Tibial nerve (tissue), 4 donors: ENCODE data around the gene PSAPL1. TPM values are rescaled to one million over a fixed set of nuclear protein-coding genes. Genes with fewer than 3 reads are reported as not detected.

Experiments used
- DNase-seq, 2 donors: peaks; one replicate each; pipeline ENCODE4 v3.0.0-alpha.2; 2019; ENCODE audit warnings: low spot score in 2 of 2
- H3K27ac ChIP-seq, 4 donors: fragments of 200-600 bp; sonication (generic) in 3 of 4; one replicate each; pipeline ENCODE4 v1.5.1; 2017 to 2019; ENCODE audit warnings: mild to moderate bottlenecking in 1 of 4
- H3K27me3 ChIP-seq, 2 donors: fragments of 200-600 bp; sonication (generic) in 1 of 2; one replicate each; pipeline versions ENCODE4 v1.5.1 to v1.6.0; 2017 to 2019
- H3K36me3 ChIP-seq, 3 donors: fragments of 200-600 bp; sonication (generic); one replicate each; pipeline ENCODE4 v1.5.1; 2018 to 2019
- H3K4me1 ChIP-seq, 4 donors: fragments of 200-600 bp; sonication (generic) in 3 of 4; one replicate each; pipeline ENCODE4 v1.5.1; 2017 to 2019
- H3K4me3 ChIP-seq, 4 donors: fragments of 200-600 bp; sonication (generic) in 3 of 4; one replicate each; pipeline ENCODE4 v1.5.1; 2017 to 2019; ENCODE audit warnings: mild to moderate bottlenecking in 1 of 4, moderate library complexity in 1 of 4
- H3K9me3 ChIP-seq, 4 donors: fragments of 200-600 bp; sonication (generic) in 3 of 4; one replicate each; pipeline ENCODE4 v1.5.1; 2017 to 2019
- CTCF ChIP-seq, 5 experiments: fragments of 200-600 bp in 3 of 5; fragments of 450-650 bp in 2 of 5; sonication (generic) in 3 of 5; IDR thresholded peaks; one replicate each; pipeline ENCODE4 v1.5.1; 2016 to 2019; ENCODE audit warnings: antibody characterized with exemption in 5 of 5, mild to moderate bottlenecking in 3 of 5, moderate library complexity in 2 of 5
- EP300 ChIP-seq, 2 donors: sonication (generic); formaldehyde crosslinking; IDR thresholded peaks; one replicate each; pipeline ENCODE4 v1.6.1; 2017; ENCODE audit warnings: antibody characterized with exemption in 2 of 2, mild to moderate bottlenecking in 1 of 2
- POLR2A ChIP-seq, 2 donors: fragments of 450-650 bp; IDR thresholded peaks; one replicate each; pipeline ENCODE4 v1.6.1; 2017; ENCODE audit warnings: antibody characterized with exemption in 2 of 2, mild to moderate bottlenecking in 2 of 2, moderate library complexity in 2 of 2
- WGBS, 2 donors: methylation state at CpG; one replicate each; pipeline ENCODE4 v1.1.5; 2018; 5-methylcytosine and 5-hydroxymethylcytosine counted together
- total RNA-seq, 4 donors: library from RNA; depleted of rRNA; stranded (reverse); fragments of >200 nt; gene quantifications; one replicate each; pipeline ENCODE4 v1.1.0, GENCODE V29; 2016

Gene PSAPL1
- total RNA-seq, 4 donors from 2014 or later = under 0.01 to 0.22 TPM; not detected in 2

- no peaks in the 10 kb centered on the region for H3K9me3 ChIP-seq
- TF ChIP-seq EP300 (IDR thresholded peaks at IDR 0.05) (no peak), CTCF (IDR thresholded peaks at IDR 0.05) (no peak), POLR2A (IDR thresholded peaks at IDR 0.05) (no peak)
- no peak for DNase-seq
- H3K4me1 ChIP-seq = peaks cover 0 to 40% (median 0%) of the 10 kb centered on the region in 4 donors
- no peak overlapping the region for H3K27ac ChIP-seq
- H3K36me3 ChIP-seq = no peaks in the 10 kb centered on the region
- 65 to 75% methylated on average over 16 of the region's 16 CpGs for WGBS, 2 donors
- no peaks in the 10 kb centered on the region for H3K27me3 ChIP-seq
- no peak overlapping the region for H3K4me3 ChIP-seq
These were observed 4.3 kb downstream of the PSAPL1 start for GRCh38 chr4:7430368-7430964.

- 63 to 66% methylated on average over 15 to 16 of the region's 17 CpGs for WGBS, 2 donors
- H3K4me3 ChIP-seq = no peak overlapping the region
- peak overlapping the region in 1 of 4 donors; percentile 17 for H3K27ac ChIP-seq
- no peaks in the 10 kb centered on the region for H3K27me3 ChIP-seq
- peaks cover 0 to 33% (median 0%) of the 10 kb centered on the region in 4 donors for H3K4me1 ChIP-seq
- no peaks in the 10 kb centered on the region for H3K9me3 ChIP-seq
- no peak for TF ChIP-seq EP300 (IDR thresholded peaks at IDR 0.05)
- peak in 1 of 2 donors; percentile 12 for DNase-seq
- no peaks in the 10 kb centered on the region for H3K36me3 ChIP-seq
These were observed 5.1 kb downstream of the PSAPL1 start for GRCh38 chr4:7429601-7430078.

- Histone ChIP-seq H3K4me1 (peaks cover 0 to 36% (median 0%) of the 10 kb centered on the region in 4 donors), H3K9me3 (no peaks in the 10 kb centered on the region), H3K4me3 (no peak overlapping the region), H3K27ac (no peak overlapping the region), H3K36me3 (no peaks in the 10 kb centered on the region), H3K27me3 (no peaks in the 10 kb centered on the region)
- peak in 1 of 2 donors; percentile 7 for DNase-seq
- WGBS, 2 donors = 88% methylated on average over 7 to 9 of the region's 9 CpGs
- no peak for TF ChIP-seq EP300 (IDR thresholded peaks at IDR 0.05)
- TF ChIP-seq POLR2A (IDR thresholded peaks at IDR 0.05) = no peak
- TF ChIP-seq CTCF (IDR thresholded peaks at IDR 0.05) = no peak
These were observed 5.7 kb downstream of the PSAPL1 start for GRCh38 chr4:7429069-7429416.

- no peaks in the 10 kb centered on the region for H3K36me3 ChIP-seq
- no peaks in the 10 kb centered on the region for H3K27me3 ChIP-seq
- H3K4me1 ChIP-seq = peaks cover 0 to 36% (median 0%) of the 10 kb centered on the region in 4 donors
- DNase-seq = peak in 1 of 2 donors; percentile 6
- TF ChIP-seq EP300 (IDR thresholded peaks at IDR 0.05) = no peak
- TF ChIP-seq POLR2A (IDR thresholded peaks at IDR 0.05) = no peak
- no peak for TF ChIP-seq CTCF (IDR thresholded peaks at IDR 0.05)
- no peak overlapping the region for H3K4me3 ChIP-seq
- no peak overlapping the region for H3K27ac ChIP-seq
- WGBS, 2 donors = 76 to 77% methylated on average over 16 of the region's 16 CpGs
- H3K9me3 ChIP-seq = no peaks in the 10 kb centered on the region
These were observed 6.3 kb downstream of the PSAPL1 start for GRCh38 chr4:7428261-7429068.

- no peak for DNase-seq
These were observed 6.9 kb downstream of the PSAPL1 start for GRCh38 chr4:7427831-7428260.

More at GRCh38 chr4:7427831-7428260, 6.9 kb downstream of the PSAPL1 start:
- Histone ChIP-seq H3K9me3 (no peaks in the 10 kb centered on the region), H3K4me3 (no peak overlapping the region), H3K27me3 (no peaks in the 10 kb centered on the region), H3K27ac (no peak overlapping the region), H3K36me3 (no peaks in the 10 kb centered on the region), H3K4me1 (peaks cover 0 to 40% (median 0%) of the 10 kb centered on the region in 4 donors)
- 80 to 91% methylated on average over 6 to 9 of the region's 13 CpGs for WGBS, 2 donors
- TF ChIP-seq EP300 (IDR thresholded peaks at IDR 0.05) (no peak), POLR2A (IDR thresholded peaks at IDR 0.05) (no peak), CTCF (IDR thresholded peaks at IDR 0.05) (no peak)
